C4-2B (cell line): ENCODE data around the gene TRIM67.

ENCODE experiments used
- H3K27ac ChIP-seq: fragments of 450-650 bp; 2 replicates; pipeline ENCODE4 v1.5.1; 2017
- ZFX ChIP-seq: fragments of 450-650 bp; IDR thresholded peaks from 2 replicates; pipeline ENCODE4 v1.6.1; 2017
- TF ChIP-seq, protein P1 (sequence below): fragments of 450-650 bp; conservative IDR thresholded peaks from 2 replicates; pipeline ENCODE4 v1.5.1; 2017; ENCODE audit warnings: mild to moderate bottlenecking

Gene TRIM67

GRCh38 chr1:231178970-231179369 lies 17.1 kb downstream of the TRIM67 start:
- H3K27ac ChIP-seq, result no peak overlapping the region
- TF ChIP-seq, protein P1, sequence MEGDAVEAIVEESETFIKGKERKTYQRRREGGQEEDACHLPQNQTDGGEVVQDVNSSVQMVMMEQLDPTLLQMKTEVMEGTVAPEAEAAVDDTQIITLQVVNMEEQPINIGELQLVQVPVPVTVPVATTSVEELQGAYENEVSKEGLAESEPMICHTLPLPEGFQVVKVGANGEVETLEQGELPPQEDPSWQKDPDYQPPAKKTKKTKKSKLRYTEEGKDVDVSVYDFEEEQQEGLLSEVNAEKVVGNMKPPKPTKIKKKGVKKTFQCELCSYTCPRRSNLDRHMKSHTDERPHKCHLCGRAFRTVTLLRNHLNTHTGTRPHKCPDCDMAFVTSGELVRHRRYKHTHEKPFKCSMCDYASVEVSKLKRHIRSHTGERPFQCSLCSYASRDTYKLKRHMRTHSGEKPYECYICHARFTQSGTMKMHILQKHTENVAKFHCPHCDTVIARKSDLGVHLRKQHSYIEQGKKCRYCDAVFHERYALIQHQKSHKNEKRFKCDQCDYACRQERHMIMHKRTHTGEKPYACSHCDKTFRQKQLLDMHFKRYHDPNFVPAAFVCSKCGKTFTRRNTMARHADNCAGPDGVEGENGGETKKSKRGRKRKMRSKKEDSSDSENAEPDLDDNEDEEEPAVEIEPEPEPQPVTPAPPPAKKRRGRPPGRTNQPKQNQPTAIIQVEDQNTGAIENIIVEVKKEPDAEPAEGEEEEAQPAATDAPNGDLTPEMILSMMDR, result no peak
- TF ChIP-seq ZFX, result no peak

- no peak for TF ChIP-seq ZFX
- TF ChIP-seq, protein P1, result no peak
- H3K27ac ChIP-seq, result no peak overlapping the region
Observed at GRCh38 chr1:231180034-231180433, 18.2 kb downstream of the TRIM67 start.

DNA sequence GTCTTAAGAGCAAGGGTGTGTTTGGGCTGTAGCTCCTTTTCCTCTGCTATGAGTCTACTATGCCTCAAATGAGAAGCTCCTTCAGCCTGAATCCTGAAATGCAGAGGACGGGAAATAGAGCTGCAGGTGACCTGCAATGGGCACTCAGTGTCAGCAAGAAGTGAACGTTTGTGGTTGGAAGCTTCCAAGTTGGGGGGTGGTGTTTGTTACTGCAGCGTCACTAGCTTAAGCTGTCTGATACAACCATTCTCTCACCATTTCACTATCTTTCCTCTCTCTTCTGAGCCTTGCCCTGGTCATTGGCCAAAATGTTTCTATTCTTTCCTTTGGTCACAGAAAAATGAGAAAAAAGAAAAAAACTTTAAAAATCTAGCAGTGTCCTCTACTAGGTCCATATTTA lies 19.4 kb downstream of the TRIM67 start:
- TF ChIP-seq, protein P1, result no peak
- no peak for TF ChIP-seq ZFX
- H3K27ac ChIP-seq, result no peak overlapping the region

DNA sequence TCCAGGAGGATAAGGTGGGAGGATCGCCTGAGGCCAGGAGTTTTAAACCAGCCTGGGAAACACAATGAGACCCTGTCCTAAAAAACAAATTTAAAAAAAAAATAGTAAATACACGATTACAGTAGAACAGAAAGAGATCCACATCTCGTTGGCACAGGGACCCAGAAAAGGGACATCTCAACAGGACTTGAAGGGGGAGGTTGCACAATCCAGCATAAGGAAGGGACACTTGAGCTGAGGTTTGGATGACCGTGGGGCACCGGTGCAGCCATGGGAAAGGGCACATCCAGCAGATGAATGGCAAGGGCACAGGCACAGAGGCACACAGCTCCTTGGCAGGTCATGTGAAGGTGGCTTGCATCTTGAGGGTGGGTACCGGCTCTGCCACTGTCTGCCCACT lies 20.5 kb downstream of the TRIM67 start:
- H3K27ac ChIP-seq, result no peak overlapping the region
- TF ChIP-seq ZFX, result no peak
- TF ChIP-seq, protein P1, result no peak

- H3K27ac ChIP-seq, result no peak overlapping the region
- no peak for TF ChIP-seq ZFX
Observed at GRCh38 chr1:231183639-231184590, 22.1 kb downstream of the TRIM67 start.

GRCh38 chr1:231184891-231185290 lies 23.0 kb downstream of the TRIM67 start:
- TF ChIP-seq, protein P1, result no peak
- TF ChIP-seq ZFX, result no peak
- H3K27ac ChIP-seq, result no peak overlapping the region

- TF ChIP-seq, protein P1, result no peak
- TF ChIP-seq ZFX, result no peak
- no peak overlapping the region for H3K27ac ChIP-seq
Observed at GRCh38 chr1:231185391-231185790, 23.5 kb downstream of the TRIM67 start.
